ENCODE data around the gene NLRC5.

NLRC5 gene

DNA sequence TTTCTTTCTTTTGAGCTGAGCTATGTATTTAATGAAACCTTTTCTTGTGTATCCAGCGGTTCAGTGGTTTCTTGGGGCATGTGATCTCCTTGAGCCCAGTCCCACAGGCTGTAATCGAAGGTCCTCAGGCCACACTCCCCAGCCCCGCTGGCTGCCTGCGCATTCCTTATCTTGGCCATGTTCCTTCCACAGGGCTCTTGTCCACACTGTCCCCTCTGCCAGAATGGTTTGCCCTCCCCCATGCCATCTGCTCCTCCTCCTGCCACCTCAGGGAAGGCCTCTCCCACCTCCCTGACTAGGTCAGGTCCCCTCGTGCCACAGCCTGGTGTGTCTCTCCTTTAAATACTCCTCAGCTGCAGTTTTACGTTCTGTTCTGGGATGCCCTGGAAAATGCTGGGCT lies 12.1 kb upstream of the NLRC5 start:
- Histone ChIP-seq H3K9ac (no peak overlapping the region), H3K9me3 (ENCODE audit: control insufficient read depth, low read length) (no peaks in the 10 kb centered on the region), H3K27ac (no peak overlapping the region), H3K27me3 (ENCODE audit: control insufficient read depth, insufficient read depth, low read length) (no peaks in the 10 kb centered on the region), H3K36me3 (ENCODE audit: control insufficient read depth, insufficient read depth, low read length) (no peaks in the 10 kb centered on the region), H3K4me3 (ENCODE audit: low read depth, low read length) (no peak overlapping the region), H3K4me2 (ENCODE audit: low read length) (no peak overlapping the region), H3K79me2 (no peaks in the 10 kb centered on the region), H3K4me1 (no peaks in the 10 kb centered on the region), H2AFZ (no peak overlapping the region)
- TF ChIP-seq, protein P1, sequence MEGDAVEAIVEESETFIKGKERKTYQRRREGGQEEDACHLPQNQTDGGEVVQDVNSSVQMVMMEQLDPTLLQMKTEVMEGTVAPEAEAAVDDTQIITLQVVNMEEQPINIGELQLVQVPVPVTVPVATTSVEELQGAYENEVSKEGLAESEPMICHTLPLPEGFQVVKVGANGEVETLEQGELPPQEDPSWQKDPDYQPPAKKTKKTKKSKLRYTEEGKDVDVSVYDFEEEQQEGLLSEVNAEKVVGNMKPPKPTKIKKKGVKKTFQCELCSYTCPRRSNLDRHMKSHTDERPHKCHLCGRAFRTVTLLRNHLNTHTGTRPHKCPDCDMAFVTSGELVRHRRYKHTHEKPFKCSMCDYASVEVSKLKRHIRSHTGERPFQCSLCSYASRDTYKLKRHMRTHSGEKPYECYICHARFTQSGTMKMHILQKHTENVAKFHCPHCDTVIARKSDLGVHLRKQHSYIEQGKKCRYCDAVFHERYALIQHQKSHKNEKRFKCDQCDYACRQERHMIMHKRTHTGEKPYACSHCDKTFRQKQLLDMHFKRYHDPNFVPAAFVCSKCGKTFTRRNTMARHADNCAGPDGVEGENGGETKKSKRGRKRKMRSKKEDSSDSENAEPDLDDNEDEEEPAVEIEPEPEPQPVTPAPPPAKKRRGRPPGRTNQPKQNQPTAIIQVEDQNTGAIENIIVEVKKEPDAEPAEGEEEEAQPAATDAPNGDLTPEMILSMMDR (IDR thresholded peaks at IDR 0.05) = no peak

DNA sequence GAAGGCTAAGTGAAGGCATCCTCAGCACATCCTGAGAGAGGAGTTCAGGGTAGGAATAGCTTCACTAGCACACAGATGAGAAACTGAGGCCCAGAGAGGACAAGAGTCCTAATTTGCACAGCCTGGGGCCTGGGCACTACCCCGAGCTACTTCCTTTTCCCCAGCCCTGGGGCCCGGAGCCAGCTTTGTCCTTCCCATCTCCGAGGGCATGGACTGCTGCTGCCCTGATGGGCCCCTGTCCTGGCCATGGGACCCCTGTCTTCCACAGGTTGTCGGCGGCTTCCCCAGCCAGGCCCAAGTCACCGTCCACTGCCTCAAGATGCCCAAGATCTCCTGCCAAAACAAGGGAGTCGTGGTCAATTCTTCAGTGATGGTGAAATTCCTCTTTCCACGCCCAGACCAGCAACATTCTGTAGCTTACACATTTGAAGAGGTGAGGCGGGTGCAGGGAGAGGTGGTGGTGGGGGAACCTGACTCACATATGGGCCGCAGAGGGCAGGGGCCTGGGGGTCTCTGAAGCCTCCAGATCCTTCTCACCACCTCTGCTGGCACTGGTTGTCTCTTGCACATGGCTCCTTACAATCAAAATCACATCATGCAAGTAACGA lies 11.4 kb upstream of the NLRC5 start:
- TF ChIP-seq, protein P1 (IDR thresholded peaks at IDR 0.05) = no peak
- no peaks in the 10 kb centered on the region for H3K4me1 ChIP-seq

DNA sequence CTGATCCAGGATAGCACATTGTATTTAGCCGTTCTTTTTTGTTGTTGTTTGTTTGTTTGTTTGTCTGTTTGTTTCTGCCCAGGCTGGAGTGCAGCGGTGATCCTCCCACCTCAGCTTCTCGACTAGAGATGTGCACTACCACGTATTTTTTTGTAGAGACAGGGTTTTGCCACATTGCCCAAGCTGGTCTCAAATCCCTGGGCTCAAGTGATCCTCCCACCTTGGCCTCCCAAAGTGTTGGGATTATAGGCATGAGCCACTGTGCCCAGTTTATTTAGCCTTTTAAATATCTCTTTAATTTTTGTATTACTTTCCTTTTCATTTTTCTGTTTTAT lies 9.2 kb upstream of the NLRC5 start:
- H3K27me3 ChIP-seq (ENCODE audit: control insufficient read depth, insufficient read depth, low read length) = no peaks in the 10 kb centered on the region
- no peaks in the 10 kb centered on the region for H3K36me3 ChIP-seq (ENCODE audit: control insufficient read depth, insufficient read depth, low read length)
- H3K79me2 ChIP-seq = no peaks in the 10 kb centered on the region
- H2AFZ ChIP-seq = no peak overlapping the region
- no peak overlapping the region for H3K9ac ChIP-seq
- TF ChIP-seq, protein P1 (IDR thresholded peaks at IDR 0.05) = no peak
- H3K27ac ChIP-seq = no peak overlapping the region
- no peak overlapping the region for H3K4me3 ChIP-seq (ENCODE audit: low read depth, low read length)
- H3K9me3 ChIP-seq (ENCODE audit: control insufficient read depth, low read length) = no peaks in the 10 kb centered on the region
- H3K4me1 ChIP-seq = no peaks in the 10 kb centered on the region
- H3K4me2 ChIP-seq (ENCODE audit: low read length) = no peak overlapping the region

More for the DNA sequence above, 11.4 kb upstream of the NLRC5 start:
- Histone ChIP-seq H3K4me2 (ENCODE audit: low read length) (no peak overlapping the region), H3K4me3 (ENCODE audit: low read depth, low read length) (no peak overlapping the region), H3K9ac (no peak overlapping the region), H3K9me3 (ENCODE audit: control insufficient read depth, low read length) (no peaks in the 10 kb centered on the region), H3K79me2 (no peaks in the 10 kb centered on the region), H3K27me3 (ENCODE audit: control insufficient read depth, insufficient read depth, low read length) (no peaks in the 10 kb centered on the region), H3K36me3 (ENCODE audit: control insufficient read depth, insufficient read depth, low read length) (no peaks in the 10 kb centered on the region), H3K27ac (no peak overlapping the region), H2AFZ (no peak overlapping the region)

DNA sequence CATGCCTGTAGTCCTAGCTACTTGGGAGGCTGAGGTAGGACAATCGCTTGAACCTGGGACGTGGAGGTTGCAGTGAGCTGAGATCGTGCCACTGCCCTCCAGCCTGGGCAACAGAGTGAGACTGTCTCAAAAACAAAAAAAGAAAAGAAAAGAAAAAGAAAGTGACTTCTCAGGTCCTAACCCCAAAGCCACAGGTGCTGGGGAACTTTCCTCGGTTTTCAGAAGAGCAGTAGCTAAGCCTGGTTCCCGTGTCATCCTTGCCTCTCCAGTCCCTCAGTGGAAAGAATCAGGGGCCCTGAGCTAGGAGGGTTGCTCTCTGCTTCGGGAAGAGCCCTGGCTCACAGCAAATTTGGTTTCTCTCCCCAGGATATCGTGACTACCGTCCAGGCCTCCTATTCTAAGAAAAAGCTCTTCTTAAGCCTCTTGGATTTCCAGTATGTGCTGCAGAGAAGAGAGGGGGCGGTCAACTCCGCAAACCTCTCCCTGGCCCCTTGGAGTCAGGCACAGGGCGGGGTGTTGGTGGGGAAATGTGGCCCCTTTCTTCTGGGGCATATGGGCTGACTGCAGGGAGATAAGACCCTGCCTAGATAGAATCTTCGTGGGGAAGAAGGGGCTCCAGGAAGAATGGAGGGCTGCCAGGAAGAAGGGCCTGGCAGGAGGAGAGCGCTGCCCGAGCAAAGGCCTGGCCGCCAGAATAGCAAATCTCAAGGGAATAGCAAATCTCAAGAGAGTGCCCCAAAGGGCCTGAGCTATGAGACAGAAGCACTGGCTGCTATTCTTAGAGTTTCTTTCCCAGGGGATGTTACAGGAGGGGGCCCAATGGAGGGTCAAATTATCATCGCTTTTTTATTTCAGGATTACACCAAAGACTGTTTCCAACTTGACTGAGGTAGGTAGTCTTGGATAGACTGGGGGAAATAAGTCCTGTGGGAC lies 8.3 kb upstream of the NLRC5 start:
- Histone ChIP-seq H3K27me3 (ENCODE audit: control insufficient read depth, insufficient read depth, low read length) (no peaks in the 10 kb centered on the region), H3K4me3 (ENCODE audit: low read depth, low read length) (no peak overlapping the region), H3K27ac (no peak overlapping the region), H3K4me1 (no peaks in the 10 kb centered on the region), H3K9me3 (ENCODE audit: control insufficient read depth, low read length) (no peaks in the 10 kb centered on the region), H3K4me2 (ENCODE audit: low read length) (no peak overlapping the region), H3K9ac (no peak overlapping the region), H3K36me3 (ENCODE audit: control insufficient read depth, insufficient read depth, low read length) (no peaks in the 10 kb centered on the region), H2AFZ (no peak overlapping the region), H3K79me2 (no peaks in the 10 kb centered on the region)
- TF ChIP-seq, protein P1 (IDR thresholded peaks at IDR 0.05) = no peak
